Brain microvascular endothelial cell (primary cell): Measurements from ENCODE around the gene ADAM10.
"Not testable (repeated sequence)": the region's sequence is repeated elsewhere in the genome, so short reads cannot be mapped to it uniquely, and the experiment has no call there.

Source experiments
- DNase-seq: peaks from one replicate; pipeline ENCODE4 v3.0.0-alpha.2; 2020
- H3K27ac ChIP-seq: fragments of 250-450 bp; sonication (Bioruptor Pico); 2 replicates; pipeline ENCODE4 v1.5.1; 2020; ENCODE audit warnings: mild to moderate bottlenecking, moderate library complexity
- H3K27me3 ChIP-seq: fragments of 250-450 bp; sonication (Bioruptor Pico); replicated peaks from 2 replicates; pipeline ENCODE4 v1.5.1; 2020; ENCODE audit warnings: mild to moderate bottlenecking
- H3K36me3 ChIP-seq: fragments of 250-450 bp; sonication (Bioruptor Pico); replicated peaks from 2 replicates; pipeline ENCODE4 v1.5.1; 2020; ENCODE audit warnings: mild to moderate bottlenecking
- H3K4me3 ChIP-seq: 2 replicates; pipeline ENCODE4 v1.5.1; 2011; ENCODE audit warnings: low read depth, mild to moderate bottlenecking, control low read depth, low read length, moderate library complexity
- CTCF ChIP-seq: IDR thresholded peaks from 2 replicates; pipeline ENCODE4 v1.5.1; 2011; ENCODE audit warnings: low read depth, mild to moderate bottlenecking, moderate library complexity, low read length, control low read depth, inconsistent platforms; ENCODE audit errors: missing control alignments
- in situ Hi-C: cut with HindIII; loops from 2 replicates; pipeline ENCODE4 v1.10.0; 2017; ENCODE audit warnings: low sequenced_read_pairs, low pct_ligation_motif_present

ADAM10 gene

GRCh38 chr15:58626378-58626777 is 123.1 kb downstream of the ADAM10 start:
- no peaks in the 10 kb centered on the region for H3K27me3 ChIP-seq
- peaks cover 16% of the 10 kb centered on the region for H3K36me3 ChIP-seq
- TF ChIP-seq CTCF, result no peak
- in situ Hi-C loops, result no loop called here
- no peak for DNase-seq
- H3K4me3 ChIP-seq, result no peak overlapping the region
- no peak overlapping the region for H3K27ac ChIP-seq

DNA sequence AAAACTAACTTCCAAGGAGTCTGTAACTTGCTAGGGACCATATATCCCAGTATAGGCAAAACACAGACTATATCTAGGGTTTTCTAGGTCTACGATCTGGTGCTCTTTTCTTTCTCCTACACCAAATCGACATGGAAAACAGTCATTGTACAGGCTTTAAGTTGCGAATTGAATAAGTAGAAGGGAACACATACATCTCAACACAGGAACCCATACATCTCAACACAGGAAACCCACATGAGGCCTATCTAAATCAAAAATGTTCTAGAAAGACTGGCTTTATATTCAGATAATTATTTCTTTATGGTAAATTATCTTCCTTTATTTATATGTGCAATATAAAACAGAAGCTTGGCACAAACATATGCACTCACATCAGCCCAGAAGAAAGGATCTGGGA is 126.6 kb downstream of the ADAM10 start:
- in situ Hi-C loops, result no loop called here
- H3K36me3 ChIP-seq, result peaks cover 17% of the 10 kb centered on the region
- no peak for DNase-seq
- no peak overlapping the region for H3K4me3 ChIP-seq
- TF ChIP-seq CTCF, result no peak
- no peak overlapping the region for H3K27ac ChIP-seq
- H3K27me3 ChIP-seq, result no peaks in the 10 kb centered on the region

GRCh38 chr15:58620268-58620667 is 129.2 kb downstream of the ADAM10 start:
- H3K36me3 ChIP-seq, H3K4me3 ChIP-seq, DNase-seq, in situ Hi-C loops, H3K27me3 ChIP-seq, H3K27ac ChIP-seq: not testable (repeated sequence)

DNA sequence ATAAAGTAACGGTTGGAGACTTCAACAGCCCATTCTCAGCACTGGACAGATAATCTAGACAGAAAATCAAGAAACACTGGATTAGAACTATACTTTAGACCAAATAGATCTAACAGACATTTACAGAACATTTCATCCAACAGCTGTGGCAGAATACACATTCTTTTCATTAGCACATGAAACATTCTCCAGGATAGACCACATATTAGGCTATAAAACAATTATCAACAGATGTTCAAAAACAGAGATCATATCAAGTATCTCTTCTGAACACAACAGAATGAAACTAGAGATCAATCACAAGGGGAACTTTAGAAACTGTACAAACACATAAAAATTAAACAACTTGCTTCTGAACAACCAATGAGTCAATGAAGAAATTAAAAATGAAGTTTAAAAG is 133.3 kb downstream of the ADAM10 start:
- Histone ChIP-seq H3K36me3 (peaks cover 6% of the 10 kb centered on the region), H3K4me3 (no peak overlapping the region), H3K27ac (no peak overlapping the region), H3K27me3 (no peaks in the 10 kb centered on the region)
- DNase-seq, result no peak
- TF ChIP-seq CTCF, result no peak
- in situ Hi-C loops, result no loop called here

- H3K27me3 ChIP-seq, result no peaks in the 10 kb centered on the region
- no peak overlapping the region for H3K4me3 ChIP-seq
- DNase-seq, result no peak
- no peak overlapping the region for H3K27ac ChIP-seq
- H3K36me3 ChIP-seq, result peaks cover 10% of the 10 kb centered on the region
- TF ChIP-seq CTCF, result no peak
- in situ Hi-C loops, result no loop called here
Measured at GRCh38 chr15:58611731-58612676, 137.5 kb downstream of the ADAM10 start.

DNA sequence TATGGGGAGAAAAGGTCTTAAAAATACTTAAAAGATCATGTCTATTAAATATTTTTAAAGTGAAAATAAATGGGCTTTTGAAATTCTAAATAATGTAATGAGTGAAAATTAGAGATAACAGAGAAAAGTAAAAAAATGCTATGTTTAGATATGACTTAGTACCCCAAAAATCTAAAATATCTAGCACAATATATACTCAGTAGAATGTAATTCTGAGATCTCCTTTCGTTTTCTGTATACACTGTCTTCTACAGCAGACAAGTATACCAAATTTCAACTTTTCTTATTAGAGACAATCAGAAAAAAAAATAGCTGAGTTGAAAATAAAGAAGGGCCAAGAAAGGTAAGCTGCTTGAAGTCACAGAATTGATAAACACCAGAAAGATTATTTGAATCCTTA is 140.8 kb downstream of the ADAM10 start:
- DNase-seq, result no peak
- H3K27me3 ChIP-seq, result no peaks in the 10 kb centered on the region
- peak overlapping the region; percentile 31 for H3K27ac ChIP-seq
- H3K36me3 ChIP-seq, result peaks cover 7% of the 10 kb centered on the region
- no peak for TF ChIP-seq CTCF
- in situ Hi-C loops, result no loop called here
- no peak overlapping the region for H3K4me3 ChIP-seq
